Activated CD8-positive, alpha-beta memory T cell treated with anti-CD3 and anti-CD28 coated beads for 48 hours (primary cell): ENCODE results near the gene OR51G1.
"Not testable (repeated sequence)": the region's sequence is repeated elsewhere in the genome, so short reads cannot be mapped to it uniquely, and the experiment has no call there.

ENCODE experiments used
- DNase-seq, 3 experiments: peaks; one replicate each; pipeline ENCODE4 v3.0.0-alpha.2; 2020; ENCODE audit warnings: low read depth in 2 of 3, low spot score in 2 of 3

The OR51G1 gene, protein sequence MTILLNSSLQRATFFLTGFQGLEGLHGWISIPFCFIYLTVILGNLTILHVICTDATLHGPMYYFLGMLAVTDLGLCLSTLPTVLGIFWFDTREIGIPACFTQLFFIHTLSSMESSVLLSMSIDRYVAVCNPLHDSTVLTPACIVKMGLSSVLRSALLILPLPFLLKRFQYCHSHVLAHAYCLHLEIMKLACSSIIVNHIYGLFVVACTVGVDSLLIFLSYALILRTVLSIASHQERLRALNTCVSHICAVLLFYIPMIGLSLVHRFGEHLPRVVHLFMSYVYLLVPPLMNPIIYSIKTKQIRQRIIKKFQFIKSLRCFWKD

DNA sequence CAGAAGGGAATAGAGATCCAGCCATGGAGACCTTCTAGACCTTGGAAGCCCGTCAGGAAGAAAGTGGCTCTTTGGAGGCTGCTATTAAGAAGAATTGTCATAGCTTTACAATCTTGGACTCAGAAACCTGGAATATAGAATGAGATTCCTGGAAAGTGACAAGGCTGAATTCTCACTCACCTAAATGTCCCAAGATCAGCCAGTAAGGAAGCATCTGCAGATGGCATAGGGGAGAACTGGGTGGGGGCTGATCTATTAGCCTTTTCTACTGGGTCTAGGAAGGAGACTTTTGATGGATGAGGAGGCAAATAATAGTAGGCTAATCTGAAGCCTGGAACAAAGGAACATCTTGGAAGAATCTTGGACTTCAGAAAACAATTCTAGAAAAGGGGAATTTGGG lies at the start of gene OR51G1:
Gene OR51G1, minus strand, starts transcription at position 101 of the 400 bp plus-strand sequence. Its CDS starts 0 bp downstream, at position 101.
- DNase-seq = no peak

DNA sequence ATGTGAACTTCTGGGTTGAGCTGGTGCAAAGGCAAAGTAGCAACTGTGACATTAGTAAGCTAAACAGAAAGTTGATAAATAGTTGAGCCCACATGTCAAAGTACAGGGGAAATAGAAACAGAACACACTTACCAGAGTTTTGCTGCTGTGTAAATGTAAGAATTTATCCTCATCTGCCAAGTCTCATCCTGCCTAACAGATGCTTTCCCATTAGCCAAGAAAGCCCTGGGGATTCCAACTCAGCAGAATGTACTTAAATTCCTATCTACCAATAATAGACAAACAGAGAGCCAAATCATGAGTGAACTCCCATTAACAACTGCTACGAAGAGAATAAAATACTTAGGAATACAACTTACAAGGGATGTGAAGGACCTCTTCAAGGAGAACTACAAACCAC lies 38.7 kb upstream of the OR51G1 start:
- no peak for DNase-seq

DNA sequence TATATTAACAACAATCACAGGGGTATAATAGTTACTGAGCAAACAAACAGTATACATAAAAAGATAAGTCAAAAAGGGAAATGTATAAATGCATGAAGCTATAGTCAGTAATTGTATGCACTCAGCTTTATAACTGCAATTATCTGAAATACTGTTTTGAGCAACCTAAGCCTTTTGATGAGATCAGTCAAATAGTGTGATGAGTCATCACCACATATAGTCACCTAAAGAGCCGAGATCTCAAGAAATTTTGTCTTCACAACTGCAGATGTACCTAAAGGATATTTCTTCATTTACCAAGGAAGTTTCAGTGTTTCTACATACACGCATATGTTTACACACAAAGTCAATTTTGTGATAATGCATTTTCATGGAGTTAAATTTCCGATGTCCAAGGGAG lies 36.7 kb upstream of the OR51G1 start:
- DNase-seq = no peak

DNA sequence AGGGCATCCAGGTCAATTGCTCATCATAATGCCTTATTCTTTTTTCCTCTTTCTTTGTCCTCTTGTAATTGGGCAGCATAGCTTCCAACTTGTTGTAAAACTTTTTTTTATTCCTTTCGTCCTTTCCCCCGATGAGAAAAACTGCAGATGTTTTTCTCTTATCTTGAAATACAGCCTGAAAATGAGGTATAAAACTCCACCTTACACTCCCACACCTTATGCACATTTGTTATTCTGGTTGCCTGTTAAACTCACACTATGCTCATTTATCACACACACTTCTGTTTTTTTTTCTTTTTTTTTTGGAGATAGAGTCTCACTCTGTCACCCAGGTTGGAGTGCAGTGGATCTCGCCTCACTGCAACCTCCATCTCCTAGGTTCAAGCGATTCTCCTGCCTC lies 33.3 kb upstream of the OR51G1 start:
- no peak for DNase-seq

DNA sequence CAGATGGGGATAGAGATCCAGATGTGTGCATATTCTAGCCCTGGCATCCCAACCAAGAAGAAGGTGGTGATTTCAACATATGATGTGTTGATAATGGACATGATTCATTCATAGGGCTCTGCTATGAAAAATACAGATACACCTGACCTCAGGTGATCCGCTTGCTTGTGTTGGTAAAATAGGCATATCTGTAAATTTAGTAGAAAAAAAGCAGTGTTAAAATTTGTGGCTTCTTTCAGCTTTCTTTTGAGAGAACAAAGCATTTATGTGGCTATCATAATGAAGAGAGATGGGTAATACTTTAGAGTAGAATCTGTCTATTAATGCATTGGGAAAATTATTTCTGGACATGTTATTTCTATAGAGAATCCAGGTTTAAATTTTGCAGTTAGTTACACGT lies 31.5 kb upstream of the OR51G1 start, which contains the start of gene OR51A2:
Gene OR51A2, minus strand, starts transcription at position 101 of the 400 bp plus-strand sequence. Its CDS starts 0 bp downstream, at position 101.
- DNase-seq = not testable (repeated sequence)

DNA sequence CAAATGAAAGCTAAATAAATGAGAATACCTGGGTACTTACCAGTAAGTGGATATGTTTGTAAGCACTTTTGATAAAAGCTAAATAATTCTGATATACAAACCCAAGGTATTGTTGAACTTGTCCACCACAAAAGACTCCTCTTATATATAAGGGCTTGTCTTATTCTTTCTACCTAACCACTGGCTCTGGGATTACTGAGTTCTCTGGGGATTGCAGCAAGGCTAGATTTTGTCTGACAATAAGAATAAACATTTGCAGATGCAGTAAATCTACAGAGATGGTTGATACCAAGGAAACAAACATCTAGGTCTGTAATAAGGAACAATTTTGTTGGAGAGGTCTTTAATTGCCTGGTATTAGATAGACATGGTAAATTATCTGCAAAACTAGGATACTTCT lies 23.4 kb upstream of the OR51G1 start, which contains the start of gene OR51A4:
Gene OR51A4, minus strand, starts transcription at position 101 of the 400 bp plus-strand sequence. CDS start 505 bp downstream, outside the sequence.
- DNase-seq = no peak

DNA sequence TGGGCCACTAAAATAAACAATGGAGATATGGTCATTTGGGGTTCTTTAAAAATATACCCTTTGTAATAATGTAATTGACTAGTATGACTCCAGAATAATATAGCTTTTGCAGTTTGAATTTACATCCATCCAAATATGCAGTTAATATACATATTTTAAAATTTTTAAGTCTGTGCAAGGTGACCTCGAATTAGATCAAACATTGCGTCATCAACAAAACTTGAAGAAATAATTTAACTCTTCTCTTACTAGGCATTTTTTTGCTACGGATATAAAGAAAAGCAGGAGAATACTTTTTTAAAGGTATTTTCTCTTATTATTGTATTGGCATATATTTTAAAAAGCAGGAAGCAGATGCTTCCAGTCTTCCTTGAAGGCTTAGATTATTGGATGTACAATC lies 12.6 kb upstream of the OR51G1 start:
- no peak for DNase-seq

DNA sequence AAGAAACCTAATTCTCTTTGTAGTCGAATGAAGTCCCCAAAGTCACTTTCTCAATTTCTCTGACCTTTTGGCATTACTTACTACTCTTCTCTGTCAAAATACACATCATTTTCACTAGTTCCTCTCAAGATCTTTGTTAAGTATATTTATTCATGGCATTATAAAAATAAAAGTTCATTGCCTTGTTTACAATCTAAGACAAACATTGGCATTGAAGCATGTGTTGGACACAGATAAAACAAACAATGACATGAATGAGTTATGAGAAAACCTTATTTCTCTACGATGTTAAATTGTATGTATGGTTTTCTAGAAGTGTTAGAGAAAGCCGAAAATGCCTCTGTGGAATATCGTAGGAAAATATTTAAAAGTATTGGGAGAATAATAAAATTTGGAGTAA lies 8.6 kb upstream of the OR51G1 start:
- DNase-seq = no peak

DNA sequence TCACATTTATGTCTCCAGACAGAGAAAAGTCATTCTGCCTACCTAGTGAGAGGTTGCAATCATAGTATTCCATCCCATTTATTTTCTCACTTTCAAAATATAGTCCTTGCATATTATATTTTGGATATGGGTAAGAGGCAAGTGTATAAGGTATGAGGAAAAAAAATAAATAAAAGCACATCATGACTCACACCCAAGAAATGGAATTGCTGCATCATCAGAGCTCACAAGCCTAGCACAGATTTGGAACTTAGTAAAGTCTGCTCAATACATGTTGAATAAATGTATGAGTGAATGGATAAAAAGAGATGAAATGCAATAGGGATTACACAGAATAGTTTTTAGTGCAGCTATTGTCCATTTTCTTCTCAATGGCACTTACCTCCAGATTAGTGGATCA lies 2.5 kb upstream of the OR51G1 start:
- no peak for DNase-seq

DNA sequence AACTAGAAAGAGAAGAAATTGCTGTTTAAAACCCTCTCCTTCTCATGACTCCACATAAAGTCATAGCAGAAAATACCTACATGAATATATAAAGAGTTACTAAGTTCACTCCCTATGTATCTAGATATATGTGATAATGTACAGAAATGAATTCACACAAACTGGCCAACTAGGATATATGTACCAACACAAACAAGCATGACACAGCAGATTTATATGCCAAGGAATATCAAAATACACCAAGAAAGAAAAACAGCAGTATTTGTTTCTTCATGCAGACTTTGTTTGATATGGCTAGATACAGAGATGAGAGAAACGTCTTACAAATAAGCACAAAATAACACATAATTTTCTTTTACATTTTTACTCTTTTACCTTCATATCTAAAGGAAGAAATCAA lies 1.8 kb downstream of the OR51G1 start:
- no peak for DNase-seq

DNA sequence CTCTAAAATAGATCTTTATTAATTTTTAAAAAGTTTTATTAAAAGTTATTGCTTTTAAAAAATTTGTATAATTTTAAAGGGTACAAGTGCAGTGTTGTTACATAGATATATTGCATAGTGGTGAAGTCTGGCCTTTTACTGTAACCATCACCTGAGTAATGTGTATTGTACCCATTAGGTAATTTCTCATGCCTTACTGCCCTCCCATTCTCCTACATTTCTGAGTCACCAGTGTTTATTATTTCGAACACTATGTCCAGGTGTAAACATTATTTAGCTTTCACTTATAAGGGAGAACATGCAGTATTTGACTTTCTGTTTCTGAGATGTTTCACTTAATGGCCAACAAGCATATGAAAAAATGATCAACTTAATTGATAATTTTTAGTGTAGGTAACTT lies 2.3 kb downstream of the OR51G1 start:
- no peak for DNase-seq

DNA sequence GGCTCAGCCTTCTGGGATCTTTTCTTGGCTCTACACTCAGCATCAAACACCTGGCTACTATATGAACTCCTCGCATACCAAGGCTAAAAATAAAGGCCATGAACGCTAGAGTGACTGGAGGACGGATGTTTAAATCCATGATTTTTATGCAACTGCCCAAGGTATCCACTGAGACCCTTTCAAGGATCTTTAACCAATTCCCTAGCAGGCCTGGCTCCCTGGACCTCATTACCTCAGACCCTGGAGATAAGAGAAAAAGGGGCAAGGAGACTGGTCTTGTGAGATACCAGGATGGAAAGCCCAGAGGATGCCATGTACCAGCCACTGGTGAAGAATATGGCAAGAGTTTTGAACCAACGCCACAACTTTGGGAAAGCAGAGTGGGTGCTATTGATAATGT lies 4.9 kb downstream of the OR51G1 start, which contains the start of gene OR51G2:
Gene OR51G2, minus strand, starts transcription at position 101 of the 400 bp plus-strand sequence. CDS start 3,687 bp downstream, outside the sequence.
- DNase-seq = no peak

DNA sequence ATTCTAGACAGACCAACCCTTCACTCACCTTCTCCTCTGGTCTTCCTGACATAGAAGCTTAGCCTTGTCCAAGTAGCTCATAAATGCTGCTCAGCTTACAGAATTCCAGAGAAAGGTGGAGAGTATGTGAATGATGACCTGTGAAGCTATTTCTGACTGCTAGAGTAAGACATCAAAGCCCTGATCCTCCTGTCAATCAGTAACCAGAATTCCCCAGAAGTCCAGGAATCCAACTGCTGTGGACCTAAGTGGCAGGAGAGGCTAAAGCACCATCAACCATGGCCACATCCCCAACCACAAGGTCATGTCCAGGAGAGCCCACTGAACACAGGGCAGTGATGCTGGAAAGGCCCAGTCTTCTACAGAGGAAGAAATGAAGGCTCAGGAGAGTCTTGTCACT lies 7.6 kb downstream of the OR51G1 start:
- no peak for DNase-seq

DNA sequence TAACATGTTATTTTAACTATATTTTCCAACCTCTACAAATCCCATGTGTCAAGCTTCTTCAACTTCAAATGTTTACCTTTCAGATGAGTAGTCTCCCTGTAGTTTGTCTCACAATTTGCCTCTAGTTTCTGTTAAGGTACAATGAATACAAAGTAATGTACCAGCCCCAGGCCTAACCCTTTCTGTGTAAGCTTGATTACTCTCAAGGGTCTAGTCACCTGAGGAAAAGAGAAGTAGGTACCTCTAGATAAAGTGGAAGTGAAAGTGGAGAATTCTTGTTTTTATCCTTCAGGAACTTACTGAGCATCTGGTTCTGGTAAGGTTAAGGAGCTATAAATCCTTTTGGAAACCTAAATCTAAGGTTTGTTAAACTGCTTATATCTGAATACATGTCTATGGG lies 20.7 kb downstream of the OR51G1 start, which contains the start of gene OR51A7:
Gene OR51A7, plus strand, starts transcription at position 300 of the 400 bp plus-strand sequence. CDS start 3,587 bp downstream, outside the sequence.
- DNase-seq = no peak

DNA sequence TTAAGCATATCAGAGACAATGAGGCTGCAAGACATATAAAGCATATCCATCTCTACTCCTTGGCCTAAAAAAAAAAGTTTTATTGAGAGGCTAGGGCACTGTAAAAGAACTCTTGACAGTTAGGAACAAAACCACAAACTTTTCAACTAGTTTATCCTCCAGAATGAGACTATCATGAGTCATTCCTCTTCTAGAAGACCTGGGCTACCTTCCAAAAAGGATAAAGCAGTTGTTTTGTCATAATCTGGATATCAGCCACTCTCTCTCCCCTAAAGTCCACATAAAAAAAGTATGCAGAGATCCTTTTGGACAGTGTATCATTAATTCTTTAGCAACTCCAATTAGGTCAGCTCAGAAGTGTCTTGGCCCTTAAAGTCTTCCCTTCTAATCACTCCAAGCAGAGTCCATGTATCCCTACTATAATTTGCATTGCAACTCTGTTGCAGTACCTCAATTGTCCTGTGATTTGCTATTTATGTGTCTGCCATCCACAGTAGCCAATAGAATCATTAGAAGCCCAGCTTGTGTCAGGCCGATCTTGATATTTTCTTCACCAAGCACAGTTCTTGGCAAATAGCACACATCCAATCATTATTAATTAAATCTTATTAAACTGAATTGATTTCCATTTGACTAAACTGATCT lies 32.0 kb downstream of the OR51G1 start:
- DNase-seq = no peak

DNA sequence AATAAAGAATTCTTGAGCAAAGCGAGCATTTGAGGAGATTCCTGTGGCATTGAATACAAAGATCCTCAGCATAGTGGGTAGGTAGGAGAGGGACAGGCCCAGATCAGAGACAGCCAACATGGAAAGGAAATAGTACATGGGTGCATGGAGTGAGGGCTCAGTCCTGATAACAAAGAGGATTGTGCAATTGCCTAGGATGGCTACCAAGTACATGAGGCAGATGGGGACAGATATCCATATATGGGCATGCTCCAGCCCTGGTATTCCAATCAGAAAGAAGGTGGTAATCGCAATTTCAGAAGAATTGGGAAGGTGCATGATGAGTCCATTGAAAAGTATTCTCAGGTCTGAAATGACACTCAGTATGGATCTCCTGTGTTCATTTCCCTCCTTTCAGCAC lies 33.9 kb downstream of the OR51G1 start:
- DNase-seq = no peak

DNA sequence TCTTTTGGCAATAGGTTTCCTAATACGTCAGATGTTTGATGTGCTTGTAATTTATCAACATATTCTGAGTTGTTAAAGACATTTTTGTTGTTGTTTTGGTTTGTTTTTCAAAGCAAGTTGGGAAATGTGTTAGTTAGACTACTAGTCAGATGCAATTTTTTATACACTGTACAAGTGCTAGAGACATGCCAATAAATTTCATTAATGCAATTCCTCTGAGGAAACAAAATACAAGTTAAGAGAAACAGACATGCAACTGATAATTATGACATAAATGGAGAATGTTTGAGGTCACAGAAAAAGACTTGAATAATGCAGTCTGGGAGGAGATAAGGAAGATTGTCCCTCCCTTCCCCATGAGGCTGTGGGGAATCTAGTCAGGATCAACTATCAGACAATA lies 36.5 kb downstream of the OR51G1 start:
- no peak for DNase-seq

DNA sequence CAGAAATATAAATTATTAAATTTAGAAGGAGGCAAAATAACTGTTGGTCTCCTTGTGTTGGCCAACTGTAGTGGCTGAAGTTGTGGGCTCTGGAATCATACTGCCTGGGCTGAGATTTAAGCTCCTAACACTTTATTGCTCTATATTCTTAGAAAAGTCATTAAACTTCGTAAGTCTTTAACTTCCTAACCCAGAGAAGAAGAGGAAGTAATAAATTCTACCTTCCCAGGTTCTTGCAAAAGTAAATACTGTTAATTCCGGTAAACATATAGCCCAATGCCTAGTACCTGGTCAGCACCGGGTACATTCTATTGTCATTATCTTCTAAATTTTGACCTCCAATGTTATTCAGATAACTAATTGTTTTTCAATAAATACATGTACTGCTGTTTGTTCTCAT lies 38.0 kb downstream of the OR51G1 start:
- DNase-seq = no peak

DNA sequence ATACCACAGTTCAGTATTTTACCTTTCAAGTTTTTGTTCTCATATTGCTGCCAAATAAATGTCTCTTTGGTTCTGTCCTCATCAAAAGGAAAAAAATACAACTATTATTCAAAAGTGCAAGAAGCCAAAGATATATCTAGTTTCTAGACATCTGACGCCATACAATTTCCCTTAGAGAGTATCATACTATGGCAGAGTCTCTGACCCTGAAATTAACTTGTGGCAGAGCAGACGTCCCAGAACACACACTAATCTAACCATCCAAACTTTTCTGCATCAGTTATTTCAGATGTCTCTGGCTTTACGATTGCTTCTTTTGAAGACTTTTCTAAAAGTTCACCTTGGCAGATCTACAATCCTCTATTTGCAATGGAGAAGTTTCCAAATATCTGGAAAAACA lies 39.8 kb downstream of the OR51G1 start:
- DNase-seq = no peak

DNA sequence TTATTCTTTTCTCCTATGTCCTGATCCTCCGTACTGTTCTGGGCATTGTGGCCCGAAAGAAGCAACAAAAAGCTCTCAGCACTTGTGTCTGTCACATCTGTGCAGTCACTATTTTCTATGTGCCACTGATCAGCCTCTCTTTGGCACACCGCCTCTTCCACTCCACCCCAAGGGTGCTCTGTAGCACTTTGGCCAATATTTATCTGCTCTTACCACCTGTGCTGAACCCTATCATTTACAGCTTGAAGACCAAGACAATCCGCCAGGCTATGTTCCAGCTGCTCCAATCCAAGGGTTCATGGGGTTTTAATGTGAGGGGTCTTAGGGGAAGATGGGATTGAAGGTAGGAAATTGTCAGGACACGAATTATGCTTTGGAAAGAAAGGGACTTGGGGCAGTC lies 41.6 kb downstream of the OR51G1 start:
- DNase-seq = no peak

DNA sequence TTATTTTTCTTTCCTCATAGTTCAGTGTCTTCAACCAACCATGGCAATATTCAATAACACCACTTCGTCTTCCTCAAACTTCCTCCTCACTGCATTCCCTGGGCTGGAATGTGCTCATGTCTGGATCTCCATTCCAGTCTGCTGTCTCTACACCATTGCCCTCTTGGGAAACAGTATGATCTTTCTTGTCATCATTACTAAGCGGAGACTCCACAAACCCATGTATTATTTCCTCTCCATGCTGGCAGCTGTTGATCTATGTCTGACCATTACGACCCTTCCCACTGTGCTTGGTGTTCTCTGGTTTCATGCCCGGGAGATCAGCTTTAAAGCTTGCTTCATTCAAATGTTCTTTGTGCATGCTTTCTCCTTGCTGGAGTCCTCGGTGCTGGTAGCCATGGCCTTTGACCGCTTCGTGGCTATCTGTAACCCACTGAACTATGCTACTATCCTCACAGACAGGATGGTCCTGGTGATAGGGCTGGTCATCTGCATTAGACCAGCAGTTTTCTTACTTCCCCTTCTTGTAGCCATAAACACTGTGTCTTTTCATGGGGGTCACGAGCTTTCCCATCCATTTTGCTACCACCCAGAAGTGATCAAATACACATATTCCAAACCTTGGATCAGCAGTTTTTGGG lies 42.2 kb downstream of the OR51G1 start, which contains the start of gene OR51T1:
Gene OR51T1, plus strand, starts transcription at position 41 of the 641 bp plus-strand sequence. Its CDS starts 0 bp downstream, at position 41.
- DNase-seq = no peak

DNA sequence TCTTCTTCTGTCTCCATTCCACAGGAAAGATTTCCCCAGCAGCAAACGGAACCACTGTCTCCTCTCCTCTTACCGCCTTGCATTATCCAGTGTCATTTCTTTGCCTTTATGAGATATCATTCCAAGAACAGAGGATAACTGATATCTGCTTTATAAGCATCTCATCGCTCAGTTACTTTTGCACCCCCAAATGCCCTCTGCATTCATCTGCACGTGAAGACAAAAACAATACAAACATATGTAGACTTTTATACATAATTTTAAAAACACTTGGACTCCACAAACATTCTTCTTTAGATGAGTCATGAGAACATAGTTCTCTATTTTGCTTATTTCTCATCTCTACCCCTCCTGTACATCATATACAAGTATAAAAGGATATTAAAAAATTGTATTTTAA lies 43.0 kb downstream of the OR51G1 start:
- DNase-seq = no peak
